ENCODE measurements around the gene PUM1. TPM values are rescaled to one million over a fixed set of nuclear protein-coding genes. Genes with fewer than 3 reads are reported as not detected.

The PUM1 gene
- total RNA-seq, 1 experiment from 2014 or later: 109 TPM

DNA sequence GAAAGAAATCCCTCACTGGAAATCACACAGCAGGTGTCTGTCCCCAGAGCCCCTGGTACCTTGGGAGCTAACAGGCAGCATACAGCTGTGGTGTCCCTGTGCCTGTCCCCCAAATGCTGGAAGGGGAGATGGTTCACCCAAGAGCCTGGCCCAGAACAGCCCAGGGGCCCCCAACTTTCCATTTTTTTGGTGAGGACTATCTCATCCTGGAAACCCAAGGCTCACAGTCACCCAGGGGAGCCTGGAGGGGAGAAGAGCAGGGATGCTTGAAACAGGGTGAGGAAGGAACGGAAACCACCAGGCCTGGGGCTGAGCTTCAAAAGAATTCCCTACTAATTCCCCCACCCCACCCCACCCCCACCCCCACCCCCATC, 160.6 kb downstream of the PUM1 start:
- H3K27ac ChIP-seq (ENCODE audit: low read length): no peak overlapping the region
- no peaks in the 10 kb centered on the region for H3K36me3 ChIP-seq (ENCODE audit: control insufficient read depth, insufficient read depth, low read length)
- ATAC-seq (no peak), DNase-seq (ENCODE audit: low read depth, low spot score) (no peak)
- H3K27me3 ChIP-seq (ENCODE audit: control insufficient read depth, insufficient read depth, low read length): no peaks in the 10 kb centered on the region
- in situ Hi-C loops (cut with HindIII; ENCODE audit: low pct_unique_long_range_greater_than_20kb, low sequenced_read_pairs) (loop anchor here (25.0 kb wide), 1 partner anchor 93 kb away; no protein-coding TSS in a partner anchor), intact Hi-C loops (cut with micrococcal nuclease; ENCODE audit: unreplicated experiment) (no loop called here)
- BruUV-seq (replicated peaks): no TSS peak
- ChIA-PET POLR2A (no interaction called here), CTCF (no interaction called here)
- H3K4me3 ChIP-seq (ENCODE audit: low read depth in 2 of 2, low read length in 2 of 2): no peak overlapping the region
- peaks cover 27% of the 10 kb centered on the region for H3K4me1 ChIP-seq (ENCODE audit: control insufficient read depth, insufficient read depth, low read length)
- H3K9me3 ChIP-seq (ENCODE audit: control insufficient read depth, insufficient read depth, low read depth, low read length): no peaks in the 10 kb centered on the region
- TF ChIP-seq TCF7L2 (IDR thresholded peaks at IDR 0.05; ENCODE audit: low read depth, low read length) (no peak), POLR2AphosphoS5 (IDR thresholded peaks at IDR 0.05; ENCODE audit: low read depth, low read length) (no peak), SIN3A (IDR thresholded peaks at IDR 0.05; ENCODE audit: borderline replicate concordance, insufficient read depth, low read depth, low read length) (no peak)
- TF ChIP-seq, protein P1, sequence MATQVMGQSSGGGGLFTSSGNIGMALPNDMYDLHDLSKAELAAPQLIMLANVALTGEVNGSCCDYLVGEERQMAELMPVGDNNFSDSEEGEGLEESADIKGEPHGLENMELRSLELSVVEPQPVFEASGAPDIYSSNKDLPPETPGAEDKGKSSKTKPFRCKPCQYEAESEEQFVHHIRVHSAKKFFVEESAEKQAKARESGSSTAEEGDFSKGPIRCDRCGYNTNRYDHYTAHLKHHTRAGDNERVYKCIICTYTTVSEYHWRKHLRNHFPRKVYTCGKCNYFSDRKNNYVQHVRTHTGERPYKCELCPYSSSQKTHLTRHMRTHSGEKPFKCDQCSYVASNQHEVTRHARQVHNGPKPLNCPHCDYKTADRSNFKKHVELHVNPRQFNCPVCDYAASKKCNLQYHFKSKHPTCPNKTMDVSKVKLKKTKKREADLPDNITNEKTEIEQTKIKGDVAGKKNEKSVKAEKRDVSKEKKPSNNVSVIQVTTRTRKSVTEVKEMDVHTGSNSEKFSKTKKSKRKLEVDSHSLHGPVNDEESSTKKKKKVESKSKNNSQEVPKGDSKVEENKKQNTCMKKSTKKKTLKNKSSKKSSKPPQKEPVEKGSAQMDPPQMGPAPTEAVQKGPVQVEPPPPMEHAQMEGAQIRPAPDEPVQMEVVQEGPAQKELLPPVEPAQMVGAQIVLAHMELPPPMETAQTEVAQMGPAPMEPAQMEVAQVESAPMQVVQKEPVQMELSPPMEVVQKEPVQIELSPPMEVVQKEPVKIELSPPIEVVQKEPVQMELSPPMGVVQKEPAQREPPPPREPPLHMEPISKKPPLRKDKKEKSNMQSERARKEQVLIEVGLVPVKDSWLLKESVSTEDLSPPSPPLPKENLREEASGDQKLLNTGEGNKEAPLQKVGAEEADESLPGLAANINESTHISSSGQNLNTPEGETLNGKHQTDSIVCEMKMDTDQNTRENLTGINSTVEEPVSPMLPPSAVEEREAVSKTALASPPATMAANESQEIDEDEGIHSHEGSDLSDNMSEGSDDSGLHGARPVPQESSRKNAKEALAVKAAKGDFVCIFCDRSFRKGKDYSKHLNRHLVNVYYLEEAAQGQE (IDR thresholded peaks at IDR 0.05; ENCODE audit: insufficient read depth in 1 of 2, low read depth in 2 of 2, low read length in 1 of 2): no peak
- TF ChIP-seq, protein P2, sequence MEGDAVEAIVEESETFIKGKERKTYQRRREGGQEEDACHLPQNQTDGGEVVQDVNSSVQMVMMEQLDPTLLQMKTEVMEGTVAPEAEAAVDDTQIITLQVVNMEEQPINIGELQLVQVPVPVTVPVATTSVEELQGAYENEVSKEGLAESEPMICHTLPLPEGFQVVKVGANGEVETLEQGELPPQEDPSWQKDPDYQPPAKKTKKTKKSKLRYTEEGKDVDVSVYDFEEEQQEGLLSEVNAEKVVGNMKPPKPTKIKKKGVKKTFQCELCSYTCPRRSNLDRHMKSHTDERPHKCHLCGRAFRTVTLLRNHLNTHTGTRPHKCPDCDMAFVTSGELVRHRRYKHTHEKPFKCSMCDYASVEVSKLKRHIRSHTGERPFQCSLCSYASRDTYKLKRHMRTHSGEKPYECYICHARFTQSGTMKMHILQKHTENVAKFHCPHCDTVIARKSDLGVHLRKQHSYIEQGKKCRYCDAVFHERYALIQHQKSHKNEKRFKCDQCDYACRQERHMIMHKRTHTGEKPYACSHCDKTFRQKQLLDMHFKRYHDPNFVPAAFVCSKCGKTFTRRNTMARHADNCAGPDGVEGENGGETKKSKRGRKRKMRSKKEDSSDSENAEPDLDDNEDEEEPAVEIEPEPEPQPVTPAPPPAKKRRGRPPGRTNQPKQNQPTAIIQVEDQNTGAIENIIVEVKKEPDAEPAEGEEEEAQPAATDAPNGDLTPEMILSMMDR (IDR thresholded peaks at IDR 0.05): no peak

DNA sequence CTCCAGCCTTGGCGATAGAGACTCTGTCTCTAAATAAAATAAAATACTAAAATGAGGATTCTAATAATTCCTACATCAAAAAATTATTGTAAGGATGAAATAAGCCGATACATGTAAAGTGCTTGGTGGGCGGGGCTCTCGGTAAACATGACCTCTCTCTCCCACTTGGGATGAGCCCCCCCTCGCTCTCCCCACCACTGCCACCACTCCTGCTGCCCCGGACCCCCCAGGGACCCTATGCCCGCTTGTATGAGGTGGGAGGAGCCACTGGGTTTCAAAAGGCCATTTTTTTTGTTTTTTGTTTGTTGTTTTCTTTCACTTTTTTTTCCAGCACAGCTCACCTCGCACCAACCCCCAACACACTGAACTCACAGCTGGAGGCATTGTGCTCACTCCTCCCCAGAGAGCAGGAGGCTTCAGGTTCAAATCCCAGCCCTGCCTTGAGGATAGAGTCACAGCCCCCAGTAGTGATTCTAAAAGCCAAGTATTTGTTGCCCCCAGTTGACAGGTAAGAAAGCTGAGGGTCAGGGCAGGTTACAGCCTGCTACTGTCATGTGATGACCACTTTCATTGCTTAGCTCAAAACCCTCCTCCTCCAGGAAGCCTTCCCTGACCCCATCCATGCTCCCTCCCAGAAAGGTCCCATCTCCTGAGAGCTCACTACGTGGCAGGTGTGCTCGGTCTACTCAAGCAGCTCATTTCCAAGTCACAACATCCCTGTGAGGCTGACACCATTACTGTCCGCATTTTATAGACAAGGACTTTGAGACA, 161.1 kb downstream of the PUM1 start:
- ATAC-seq (no peak), DNase-seq (ENCODE audit: low read depth, low spot score) (no peak)
- CTCF ChIA-PET: interaction anchor here (1.2 kb wide), 1 partner anchor 186 kb away, joined by 3 read pairs; no protein-coding TSS in a partner anchor
- H3K27ac ChIP-seq (ENCODE audit: low read length): no peak overlapping the region
- H3K9me3 ChIP-seq (ENCODE audit: control insufficient read depth, insufficient read depth, low read depth, low read length): no peaks in the 10 kb centered on the region
- BruUV-seq (replicated peaks): no TSS peak
- TF ChIP-seq, protein P2 (IDR thresholded peaks at IDR 0.05): no peak
- TF ChIP-seq POLR2AphosphoS5 (IDR thresholded peaks at IDR 0.05; ENCODE audit: low read depth, low read length): no peak
- TF ChIP-seq TCF7L2 (IDR thresholded peaks at IDR 0.05; ENCODE audit: low read depth, low read length): no peak
- TF ChIP-seq, protein P1 (IDR thresholded peaks at IDR 0.05; ENCODE audit: insufficient read depth in 1 of 2, low read depth in 2 of 2, low read length in 1 of 2): no peak
- TF ChIP-seq SIN3A (IDR thresholded peaks at IDR 0.05; ENCODE audit: borderline replicate concordance, insufficient read depth, low read depth, low read length): no peak
- in situ Hi-C loops (cut with HindIII; ENCODE audit: low pct_unique_long_range_greater_than_20kb, low sequenced_read_pairs): loop anchor here (25.0 kb wide), 1 partner anchor 92 kb away; no protein-coding TSS in a partner anchor
- intact Hi-C loops (cut with micrococcal nuclease; ENCODE audit: unreplicated experiment): no loop called here
- no peaks in the 10 kb centered on the region for H3K27me3 ChIP-seq (ENCODE audit: control insufficient read depth, insufficient read depth, low read length)
- POLR2A ChIA-PET: no interaction called here
- peaks cover 21% of the 10 kb centered on the region for H3K4me1 ChIP-seq (ENCODE audit: control insufficient read depth, insufficient read depth, low read length)
- H3K4me3 ChIP-seq (ENCODE audit: low read depth in 2 of 2, low read length in 2 of 2): no peak overlapping the region
- no peaks in the 10 kb centered on the region for H3K36me3 ChIP-seq (ENCODE audit: control insufficient read depth, insufficient read depth, low read length)

Data from Panc1 (cell line).